GM12878 (cell line): Measurements from ENCODE around the gene ADGRG7. TPM values are rescaled to one million over a fixed set of nuclear protein-coding genes. Genes with fewer than 3 reads are reported as not detected.

Experiments used
- ATAC-seq: fragments of 200-7000 bp; cut with Tn5 transposase; 3 replicates; pipeline ENCODE4 v1.9.1; 2020; ENCODE audit warnings: mild to moderate bottlenecking, moderate library complexity
- BruUV-seq: library from RNA; stranded (reverse); fragments of 400-500 nt; replicated peaks from 2 replicates; lab custom pipeline; 2021; lab: Mats Ljungman, UMichigan
- CTCF ChIA-PET: fragments of 300-600 bp; sonication (Branson Sonifier 250); formaldehyde crosslinking; extraction: SDS; loops from one replicate; lab custom pipeline; 2021; ENCODE audit warnings: inconsistent platforms; lab: Yijun Ruan, JAX
- POLR2A ChIA-PET: fragments of 350-600 bp; formaldehyde crosslinking; extraction: SDS; loops from one replicate; lab custom pipeline; 2021; ENCODE audit warnings: inconsistent platforms; lab: Charles Lee
- RAD21 ChIA-PET: fragments of 300-600 bp; sonication (Branson Sonifier 250); formaldehyde crosslinking; loops from one replicate; lab custom pipeline; 2023; ENCODE audit warnings: antibody characterized with exemption; ENCODE audit not compliant: unreplicated experiment; lab: Charles Lee
- SMC1A ChIA-PET: fragments of 300-600 bp; sonication (Branson Sonifier 250); formaldehyde crosslinking; loops from one replicate; lab custom pipeline; 2023; ENCODE audit not compliant: unreplicated experiment, uncharacterized antibody; lab: Charles Lee
- DNase-seq: peaks from one replicate; pipeline ENCODE4 v3.0.0-alpha.2; 2011; ENCODE audit warnings: low read depth, low spot score
- FAIRE-seq: peaks from 3 replicates; lab custom pipeline; 2011; peaks lifted over from hg19 to GRCh38; lab: Jason Lieb, UNC
- H2AFZ ChIP-seq: 2 replicates; pipeline ENCODE4 v1.6.0; 2011; ENCODE audit warnings: low read depth, low read length, control low read depth; ENCODE audit not compliant: control insufficient read depth
- H3K27ac ChIP-seq: 2 replicates; pipeline ENCODE4 v1.5.1; 2011; ENCODE audit warnings: control low read depth; ENCODE audit not compliant: control insufficient read depth, insufficient read depth
- H3K27me3 ChIP-seq, 2 experiments: replicated peaks in 1 of 2; 2 replicates each; pipeline versions ENCODE4 v1.6.0 to v1.6.1; 2011; ENCODE audit warnings: low read length in 1 of 2; ENCODE audit not compliant: control insufficient read depth in 2 of 2, insufficient read depth in 2 of 2
- H3K36me3 ChIP-seq, 2 experiments: 2 replicates each; pipeline ENCODE4 v1.5.1; 2011; ENCODE audit warnings: low read length in 1 of 2; ENCODE audit not compliant: control insufficient read depth in 2 of 2, insufficient read depth in 2 of 2
- H3K4me1 ChIP-seq: 2 replicates; pipeline ENCODE4 v1.6.1; 2011; ENCODE audit warnings: mild to moderate bottlenecking, low read length, moderate library complexity, mixed read lengths; ENCODE audit not compliant: control insufficient read depth, insufficient read depth
- H3K4me2 ChIP-seq: 2 replicates; pipeline ENCODE4 v1.6.0; 2011; ENCODE audit warnings: control low read depth; ENCODE audit not compliant: control insufficient read depth, insufficient read depth
- H3K4me3 ChIP-seq: fragments of 200-600 bp; sonication (generic); 2 replicates; pipeline ENCODE4 v1.5.1; 2016
- H3K79me2 ChIP-seq: 2 replicates; pipeline ENCODE4 v1.6.0; 2011; ENCODE audit warnings: low read length; ENCODE audit not compliant: control insufficient read depth, insufficient read depth
- H3K9ac ChIP-seq: 2 replicates; pipeline ENCODE4 v1.8.0; 2011; ENCODE audit warnings: low read length, control low read depth, mixed read lengths; ENCODE audit not compliant: control insufficient read depth, insufficient read depth
- H3K9me3 ChIP-seq: replicated peaks from 3 replicates; pipeline ENCODE4 v1.5.1; 2011; ENCODE audit warnings: mild to moderate bottlenecking, low read length; ENCODE audit not compliant: control insufficient read depth, insufficient read depth
- H4K20me1 ChIP-seq: 2 replicates; pipeline ENCODE4 v1.6.0; 2011; ENCODE audit not compliant: control insufficient read depth, insufficient read depth
- BHLHE40 ChIP-seq, 2 experiments: fragments of 450-650 bp in 1 of 2; IDR thresholded peaks; 2 replicates each; pipeline ENCODE4 v1.6.1; 2011 to 2017; ENCODE audit warnings: low read depth in 2 of 2, borderline replicate concordance in 1 of 2, improper control_type of control experiment in 1 of 2, low read length in 1 of 2, mild to moderate bottlenecking in 1 of 2
- HDAC2 ChIP-seq: fragments of 200-600 bp; sonication (generic); IDR thresholded peaks from 2 replicates; pipeline ENCODE4 v1.6.1; 2017
- LARP7 ChIP-seq: fragments of 450-650 bp; IDR thresholded peaks from 2 replicates; pipeline ENCODE4 v1.6.1; 2017; ENCODE audit warnings: mild to moderate bottlenecking
- ZNF207 ChIP-seq: fragments of 450-650 bp; IDR thresholded peaks from 2 replicates; pipeline ENCODE4 v1.6.1; 2014; ENCODE audit warnings: antibody characterized with exemption, mild to moderate bottlenecking, borderline replicate concordance
- WGBS: methylation state at CpG from one replicate; pipeline ENCODE4 v1.1.6; 2016; ENCODE audit warnings: low lambda C conversion rate; ENCODE audit not compliant: insufficient replicate concordance, insufficient coverage; ENCODE audit errors: missing lambda C conversion rate; 5-methylcytosine and 5-hydroxymethylcytosine counted together
- in situ Hi-C: fragments of 300-500 bp; cut with MboI; formaldehyde crosslinking; loops from 9 replicates; pipeline ENCODE4 v1.14.3; 2018; ENCODE audit warnings: mixed read lengths
- intact Hi-C: fragments of 100-400 bp; cut with micrococcal nuclease; formaldehyde crosslinking; loops from one replicate; pipeline ENCODE4 v1.14.2; 2022; ENCODE audit not compliant: unreplicated experiment
- polyA plus RNA-seq, 11 experiments: library from polyadenylated mRNA; depleted of rRNA in 4 of 11; unstranded in 6 of 11; stranded (reverse) in 5 of 11; fragments of >200 nt; fragmentation: Nextera tagmentation in 4 of 11; fragmentation: Illumina TruSeq in 1 of 11; extraction: Ambion mirVana in 4 of 11; extraction: Trizol in 1 of 11; gene quantifications; 1 replicate in 1 of 11; 2 replicates in 10 of 11; pipeline versions ENCODE4 v1.2.1 to v1.2.3, GENCODE V29; 2011 to 2016; ENCODE audit warnings: inconsistent platforms in 2 of 11, missing spikeins in 2 of 11, low read depth in 1 of 11
- total RNA-seq, 4 experiments: library from RNA; depleted of rRNA in 3 of 4; stranded (reverse); fragments of >200 nt in 3 of 4; fragmentation: Illumina TruSeq in 1 of 4; extraction: Trizol in 1 of 4; gene quantifications; 2 replicates each; pipeline versions ENCODE4 v1.2.1 to v1.2.3, GENCODE V29; 2013 to 2021
- TF ChIP-seq, protein P1 (sequence below): fragments of 450-650 bp; IDR thresholded peaks from 2 replicates; pipeline ENCODE4 v1.6.1; 2016; ENCODE audit warnings: mild to moderate bottlenecking
- TF ChIP-seq, protein P2 (sequence below): IDR thresholded peaks from 2 replicates; pipeline ENCODE4 v1.6.1; 2011; ENCODE audit warnings: borderline replicate concordance, low read depth, mild to moderate bottlenecking, moderate library complexity, low read length; ENCODE audit not compliant: insufficient read depth, poor library complexity, severe bottlenecking
- TF ChIP-seq, protein P3 (sequence below): fragments of 450-650 bp; IDR thresholded peaks from 2 replicates; pipeline ENCODE4 v1.6.1; 2017; ENCODE audit warnings: mild to moderate bottlenecking, low read depth, inconsistent platforms; ENCODE audit not compliant: poor library complexity, severe bottlenecking
- TF ChIP-seq, protein P4 (sequence below): IDR thresholded peaks from 2 replicates; pipeline ENCODE4 v1.6.1; 2012; ENCODE audit warnings: low read depth, low read length, improper control_type of control experiment

ADGRG7 gene
- total and polyA plus RNA-seq, 10 of the 15 experiments (the other 5 are each of a cell fraction or from before 2014, with no cell fraction given), result 0.02 to 0.21 (median 0.14) TPM; not detected in 7

GRCh38 chr3:100708644-100708988 lies 99.2 kb downstream of the ADGRG7 start:
- Histone ChIP-seq H3K9me3 (no peaks in the 10 kb centered on the region; the same call in 1 of the 3 replicates), H3K4me2 (peak overlapping the region; percentile 71), H2AFZ (peak overlapping the region; percentile 84), H3K4me3 (peak overlapping the region; percentile 62; the same call in 1 of the 2 replicates), H4K20me1 (no peaks in the 10 kb centered on the region), H3K4me1 (peaks cover 9% of the 10 kb centered on the region), H3K36me3 (peaks cover 0 to 3% of the 10 kb centered on the region in 2 experiments; a peak in 1 of 4 replicates), H3K9ac (peak overlapping the region; percentile 64; the same call in 1 of the 2 replicates), H3K27me3 (no peaks in the 10 kb centered on the region), H3K79me2 (peaks cover 42% of the 10 kb centered on the region), H3K27ac (peak overlapping the region; percentile 90)
- DNase-seq (no peak), FAIRE-seq (no peak), ATAC-seq (no peak)
- in situ Hi-C loops (no loop called here), intact Hi-C loops (no loop called here)
- BruUV-seq, result TSS peak; percentile 99
- 98% methylated on average over 3 of the region's 3 CpGs for WGBS
- ChIA-PET CTCF (interaction anchor here (1.5 to 2.1 kb wide), 2 partner anchors 10 to 246 kb away, joined by 4 to 8 read pairs; no protein-coding TSS in a partner anchor), POLR2A (interaction anchor here (0.6 to 2.1 kb wide), 6 partner anchors 11 to 97 kb away, joined by 3 to 4 read pairs (median 3); no protein-coding TSS in a partner anchor), RAD21 (interaction anchor here (0.8 to 1.0 kb wide), 3 partner anchors 55 to 246 kb away, joined by 3 to 6 read pairs (median 4); no protein-coding TSS in a partner anchor), SMC1A (interaction anchor here (0.7 to 3.3 kb wide), 6 partner anchors 14 to 307 kb away, joined by 3 to 17 read pairs (median 4); partner anchors contain the start of genes LNP1 and TOMM70)
- TF ChIP-seq, protein P1, sequence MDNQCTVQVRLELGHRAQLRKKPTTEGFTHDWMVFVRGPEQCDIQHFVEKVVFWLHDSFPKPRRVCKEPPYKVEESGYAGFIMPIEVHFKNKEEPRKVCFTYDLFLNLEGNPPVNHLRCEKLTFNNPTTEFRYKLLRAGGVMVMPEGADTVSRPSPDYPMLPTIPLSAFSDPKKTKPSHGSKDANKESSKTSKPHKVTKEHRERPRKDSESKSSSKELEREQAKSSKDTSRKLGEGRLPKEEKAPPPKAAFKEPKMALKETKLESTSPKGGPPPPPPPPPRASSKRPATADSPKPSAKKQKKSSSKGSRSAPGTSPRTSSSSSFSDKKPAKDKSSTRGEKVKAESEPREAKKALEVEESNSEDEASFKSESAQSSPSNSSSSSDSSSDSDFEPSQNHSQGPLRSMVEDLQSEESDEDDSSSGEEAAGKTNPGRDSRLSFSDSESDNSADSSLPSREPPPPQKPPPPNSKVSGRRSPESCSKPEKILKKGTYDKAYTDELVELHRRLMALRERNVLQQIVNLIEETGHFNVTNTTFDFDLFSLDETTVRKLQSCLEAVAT, result peak; percentile 58; the same call in 1 of the 2 replicates
- 0 out of 2 replicates have a peak, but pooled peaks have one; percentile 17 for TF ChIP-seq ZNF207
- no peak for TF ChIP-seq BHLHE40 (IDR thresholded peaks at IDR 0.05; ENCODE audit: borderline replicate concordance in 1 of 2, low read depth in 2 of 2, low read length in 1 of 2)
- TF ChIP-seq, protein P2, sequence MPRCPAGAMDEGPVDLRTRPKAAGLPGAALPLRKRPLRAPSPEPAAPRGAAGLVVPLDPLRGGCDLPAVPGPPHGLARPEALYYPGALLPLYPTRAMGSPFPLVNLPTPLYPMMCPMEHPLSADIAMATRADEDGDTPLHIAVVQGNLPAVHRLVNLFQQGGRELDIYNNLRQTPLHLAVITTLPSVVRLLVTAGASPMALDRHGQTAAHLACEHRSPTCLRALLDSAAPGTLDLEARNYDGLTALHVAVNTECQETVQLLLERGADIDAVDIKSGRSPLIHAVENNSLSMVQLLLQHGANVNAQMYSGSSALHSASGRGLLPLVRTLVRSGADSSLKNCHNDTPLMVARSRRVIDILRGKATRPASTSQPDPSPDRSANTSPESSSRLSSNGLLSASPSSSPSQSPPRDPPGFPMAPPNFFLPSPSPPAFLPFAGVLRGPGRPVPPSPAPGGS, result no peak
- TF ChIP-seq HDAC2, result no peak
- TF ChIP-seq, protein P3, sequence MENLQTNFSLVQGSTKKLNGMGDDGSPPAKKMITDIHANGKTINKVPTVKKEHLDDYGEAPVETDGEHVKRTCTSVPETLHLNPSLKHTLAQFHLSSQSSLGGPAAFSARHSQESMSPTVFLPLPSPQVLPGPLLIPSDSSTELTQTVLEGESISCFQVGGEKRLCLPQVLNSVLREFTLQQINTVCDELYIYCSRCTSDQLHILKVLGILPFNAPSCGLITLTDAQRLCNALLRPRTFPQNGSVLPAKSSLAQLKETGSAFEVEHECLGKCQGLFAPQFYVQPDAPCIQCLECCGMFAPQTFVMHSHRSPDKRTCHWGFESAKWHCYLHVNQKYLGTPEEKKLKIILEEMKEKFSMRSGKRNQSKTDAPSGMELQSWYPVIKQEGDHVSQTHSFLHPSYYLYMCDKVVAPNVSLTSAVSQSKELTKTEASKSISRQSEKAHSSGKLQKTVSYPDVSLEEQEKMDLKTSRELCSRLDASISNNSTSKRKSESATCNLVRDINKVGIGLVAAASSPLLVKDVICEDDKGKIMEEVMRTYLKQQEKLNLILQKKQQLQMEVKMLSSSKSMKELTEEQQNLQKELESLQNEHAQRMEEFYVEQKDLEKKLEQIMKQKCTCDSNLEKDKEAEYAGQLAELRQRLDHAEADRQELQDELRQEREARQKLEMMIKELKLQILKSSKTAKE, result peak; percentile 50
- TF ChIP-seq LARP7, result peak; percentile 43; the same call in 1 of the 2 replicates
- TF ChIP-seq, protein P4, sequence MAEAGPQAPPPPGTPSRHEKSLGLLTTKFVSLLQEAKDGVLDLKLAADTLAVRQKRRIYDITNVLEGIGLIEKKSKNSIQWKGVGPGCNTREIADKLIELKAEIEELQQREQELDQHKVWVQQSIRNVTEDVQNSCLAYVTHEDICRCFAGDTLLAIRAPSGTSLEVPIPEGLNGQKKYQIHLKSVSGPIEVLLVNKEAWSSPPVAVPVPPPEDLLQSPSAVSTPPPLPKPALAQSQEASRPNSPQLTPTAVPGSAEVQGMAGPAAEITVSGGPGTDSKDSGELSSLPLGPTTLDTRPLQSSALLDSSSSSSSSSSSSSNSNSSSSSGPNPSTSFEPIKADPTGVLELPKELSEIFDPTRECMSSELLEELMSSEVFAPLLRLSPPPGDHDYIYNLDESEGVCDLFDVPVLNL, result no peak
